Measurements from ENCODE around the gene NCOR1.
"Not testable (repeated sequence)": the region's sequence is repeated elsewhere in the genome, so short reads cannot be mapped to it uniquely, and the experiment has no call there.

Gene NCOR1

GRCh38 chr17:16083223-16083622 lies 132.1 kb downstream of the NCOR1 start:
- no peak for DNase-seq

GRCh38 chr17:16081507-16082087 lies 133.7 kb downstream of the NCOR1 start:
- DNase-seq = no peak

- no peak for DNase-seq
These were observed 135.0 kb downstream of the NCOR1 start for GRCh38 chr17:16080366-16080765.

GRCh38 chr17:16075949-16076348 lies 139.4 kb downstream of the NCOR1 start:
- no peak for DNase-seq

GRCh38 chr17:16074423-16074822 lies 140.9 kb downstream of the NCOR1 start:
- DNase-seq = no peak

GRCh38 chr17:16073845-16074244 lies 141.5 kb downstream of the NCOR1 start:
- DNase-seq = no peak

- DNase-seq = no peak
These were observed 143.3 kb downstream of the NCOR1 start for GRCh38 chr17:16072031-16072430.

- DNase-seq = no peak
These were observed 147.0 kb downstream of the NCOR1 start for GRCh38 chr17:16068323-16068722.

- DNase-seq = no peak
These were observed 149.2 kb downstream of the NCOR1 start for GRCh38 chr17:16066125-16066524.

GRCh38 chr17:16061631-16062030 lies 153.7 kb downstream of the NCOR1 start:
- DNase-seq = no peak

GRCh38 chr17:16055139-16055538 lies 160.2 kb downstream of the NCOR1 start:
- not testable (repeated sequence) for DNase-seq

GRCh38 chr17:16052486-16052885 lies 162.8 kb downstream of the NCOR1 start:
- no peak for DNase-seq

GRCh38 chr17:16050844-16051243 lies 164.5 kb downstream of the NCOR1 start:
- DNase-seq = no peak

- no peak for DNase-seq
These were observed 166.4 kb downstream of the NCOR1 start for GRCh38 chr17:16048811-16049449.

- no peak for DNase-seq
These were observed 168.4 kb downstream of the NCOR1 start for GRCh38 chr17:16046966-16047365.

- no peak for DNase-seq
These were observed 170.8 kb downstream of the NCOR1 start for GRCh38 chr17:16044487-16044886.

GRCh38 chr17:16040710-16041251 lies 174.6 kb downstream of the NCOR1 start:
- no peak for DNase-seq

- no peak for DNase-seq
These were observed 177.7 kb downstream of the NCOR1 start for GRCh38 chr17:16037636-16038035.

GRCh38 chr17:16036261-16036660 lies 179.1 kb downstream of the NCOR1 start:
- DNase-seq = no peak

GRCh38 chr17:16033729-16034349 lies 181.5 kb downstream of the NCOR1 start:
- DNase-seq = no peak

- DNase-seq = no peak
These were observed 187.4 kb downstream of the NCOR1 start for GRCh38 chr17:16027708-16028584.

GRCh38 chr17:16026895-16027294 lies 188.4 kb downstream of the NCOR1 start:
- no peak for DNase-seq

GRCh38 chr17:16025202-16025601 lies 190.1 kb downstream of the NCOR1 start:
- no peak for DNase-seq

All from activated effector memory CD4-positive, alpha-beta T cell treated with Interleukin-2 at 50 U/mL for 16 hours (primary cell).